Measurements from ENCODE around the gene MSI1.

Gene MSI1

DNA sequence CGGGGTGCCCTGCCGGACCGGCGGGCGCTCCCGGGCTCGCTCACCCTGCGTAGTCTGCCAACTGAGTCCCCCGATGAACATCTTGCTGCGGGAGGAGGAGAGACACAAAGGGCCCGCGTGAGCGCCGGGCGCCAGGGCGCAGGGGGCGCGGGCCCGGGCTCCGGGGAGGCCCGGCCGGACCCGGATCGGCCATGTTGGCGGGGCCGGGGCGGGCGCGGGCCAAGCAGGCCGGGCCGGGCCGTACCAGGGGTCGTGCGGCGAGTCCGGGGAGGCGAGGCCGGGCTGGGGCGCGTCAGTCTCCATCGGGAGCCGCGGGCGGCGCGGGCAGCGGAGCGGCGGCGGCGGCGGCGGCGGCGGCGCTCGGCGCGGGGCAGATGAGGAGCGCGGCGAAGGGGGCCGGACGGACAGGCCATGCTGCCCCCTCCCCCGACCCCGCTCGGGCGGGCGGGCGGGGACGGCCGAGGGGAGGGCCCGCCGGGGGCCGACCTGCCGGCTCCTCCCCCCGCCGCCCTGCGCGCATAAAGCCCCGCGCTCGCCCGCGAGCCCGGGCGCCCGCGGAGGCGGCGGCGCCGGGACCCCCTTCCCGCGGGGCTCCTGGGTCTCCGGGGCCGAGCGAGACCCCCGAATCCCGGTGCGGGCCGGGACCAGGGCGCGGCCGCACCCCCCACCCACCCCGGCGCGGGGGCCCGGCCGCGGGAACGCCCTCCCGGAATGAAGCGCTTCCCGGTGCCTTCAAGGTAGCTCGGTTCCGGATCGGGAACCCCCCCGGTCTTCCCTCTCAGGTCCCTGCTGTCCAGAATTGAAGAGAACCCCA is at the start of gene MSI1:
MSI1 (minus strand) TSS at position 376 of the 814 bp plus-strand sequence; CDS start at position 303, 73 bp downstream.
- no peak for DNase-seq (ENCODE audit: low read depth in 3 of 3, low spot score in 1 of 3)

DNA sequence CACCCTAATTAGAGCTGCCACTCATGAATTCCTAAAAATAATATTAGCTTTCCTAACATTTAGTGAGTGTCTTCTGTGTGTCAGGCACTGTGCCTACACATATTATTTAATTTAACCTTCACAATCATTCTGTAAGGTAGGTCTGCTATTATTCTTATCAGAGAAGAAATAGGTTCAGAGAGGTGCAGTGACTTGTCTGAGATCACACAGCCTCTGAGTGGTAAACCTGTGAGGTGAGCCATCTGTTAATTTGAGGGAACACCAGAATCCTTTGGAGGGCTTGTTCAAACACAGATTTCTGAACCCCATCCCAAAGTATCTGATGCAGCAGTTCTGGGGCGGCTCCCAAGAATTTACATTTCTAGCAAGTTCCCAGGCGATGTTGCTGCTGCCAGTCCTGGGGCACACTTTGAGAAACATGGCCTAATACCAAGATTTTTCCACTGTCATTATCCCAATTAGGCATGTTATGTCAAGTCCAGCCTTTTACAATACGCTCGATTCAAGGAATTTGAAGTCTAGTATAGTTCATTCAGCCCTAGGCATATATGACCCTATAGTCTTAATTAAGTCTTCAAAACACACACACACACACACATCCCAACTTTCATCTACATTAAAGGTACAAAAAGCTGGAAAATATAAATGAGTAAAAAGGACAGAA is 49.1 kb upstream of the MSI1 start:
- DNase-seq (ENCODE audit: low read depth in 3 of 3, low spot score in 1 of 3): no peak

DNA sequence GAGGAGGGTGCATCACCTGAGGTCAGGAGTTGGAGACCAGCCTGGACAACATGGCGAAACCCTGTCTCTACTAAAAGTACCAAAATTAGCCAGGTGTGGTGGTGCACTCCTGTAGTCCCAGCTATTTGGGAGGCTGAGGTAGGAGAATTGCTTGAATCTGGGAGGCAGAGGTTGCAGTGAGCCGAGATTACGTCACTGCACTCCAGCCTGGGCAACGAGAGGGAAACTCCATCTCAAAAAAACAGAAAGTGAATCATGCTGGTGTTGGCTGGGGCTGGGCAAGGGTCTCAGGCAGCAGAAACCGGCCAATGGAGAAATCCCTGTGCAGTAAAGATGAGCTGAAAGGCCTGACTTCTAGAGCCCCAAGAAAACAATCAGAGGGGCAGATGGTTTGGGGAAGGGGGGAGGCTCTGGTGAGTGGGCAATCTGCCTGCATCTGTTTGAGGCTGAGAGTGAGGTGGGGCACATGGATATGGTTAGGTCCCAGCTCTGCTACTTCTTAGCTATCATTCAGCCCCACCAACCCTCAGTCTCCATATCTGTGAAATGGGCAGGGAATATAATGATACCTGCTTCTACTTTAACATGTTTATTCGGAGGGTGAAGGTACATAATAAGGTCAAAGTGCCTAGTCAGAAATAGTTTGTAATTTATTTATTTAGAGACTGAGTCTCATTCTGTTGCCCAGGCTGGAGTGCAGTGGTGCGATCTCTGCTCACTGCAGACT is 47.7 kb upstream of the MSI1 start:
- no peak for DNase-seq (ENCODE audit: low read depth in 3 of 3, low spot score in 1 of 3)

DNA sequence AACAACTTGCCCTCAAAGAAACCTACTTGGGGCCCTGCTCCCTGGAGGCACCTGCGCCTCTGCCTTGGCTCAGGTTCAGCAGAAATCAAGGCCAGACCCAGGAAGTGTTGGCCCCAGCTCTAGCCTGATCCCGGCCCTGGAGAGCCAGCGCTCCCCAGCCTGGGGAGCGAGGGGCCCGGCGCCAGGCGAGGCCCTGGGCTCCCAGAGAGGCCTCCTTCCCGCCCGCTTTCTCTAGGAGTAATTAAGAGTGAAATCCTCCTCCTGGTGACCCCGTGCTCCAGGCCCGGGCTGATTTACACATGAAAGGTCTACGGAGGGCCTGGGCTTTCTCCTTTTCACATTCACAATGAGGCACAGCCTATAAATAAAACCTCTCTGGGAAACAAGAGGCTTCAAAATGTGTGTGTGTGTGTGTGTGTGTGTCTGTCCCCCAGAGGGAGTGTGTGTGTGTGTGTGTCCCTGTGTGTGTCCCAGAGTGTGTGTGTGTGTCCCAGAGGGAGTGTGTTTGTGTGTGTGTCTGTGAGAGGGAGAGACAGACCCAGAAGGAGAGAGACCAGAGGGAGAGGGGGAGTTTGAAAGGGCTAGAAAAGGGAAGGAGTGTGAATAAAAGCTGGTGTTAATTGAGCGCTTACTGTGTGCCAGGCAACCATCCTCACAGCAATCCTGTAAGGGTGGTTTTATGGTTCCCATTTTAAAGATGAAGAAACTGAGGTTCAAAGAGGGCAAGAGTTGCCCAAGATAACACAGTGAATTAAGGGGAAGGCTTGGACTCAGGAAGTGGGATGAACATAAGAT is 45.1 kb upstream of the MSI1 start:
- no peak for DNase-seq (ENCODE audit: low read depth in 3 of 3, low spot score in 1 of 3)

DNA sequence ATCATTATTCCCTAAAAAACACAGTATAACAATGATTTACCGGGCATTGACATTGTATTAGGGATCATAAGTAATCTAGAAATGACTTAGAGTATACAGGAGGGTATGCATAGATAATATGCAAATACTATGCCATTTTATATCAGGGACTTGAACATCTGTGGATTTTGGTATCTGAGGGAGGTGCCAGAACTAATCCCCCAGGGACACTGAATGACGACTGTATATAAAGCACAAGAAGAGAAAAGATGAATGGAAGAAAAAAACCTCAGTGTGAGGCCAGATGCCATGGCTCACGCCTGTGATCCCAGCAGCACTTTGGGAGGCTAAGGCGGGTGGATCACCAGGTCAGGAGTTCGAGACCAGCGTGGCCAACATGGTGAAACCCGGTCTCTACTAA is 43.5 kb upstream of the MSI1 start:
- no peak for DNase-seq (ENCODE audit: low read depth in 3 of 3, low spot score in 1 of 3)

DNA sequence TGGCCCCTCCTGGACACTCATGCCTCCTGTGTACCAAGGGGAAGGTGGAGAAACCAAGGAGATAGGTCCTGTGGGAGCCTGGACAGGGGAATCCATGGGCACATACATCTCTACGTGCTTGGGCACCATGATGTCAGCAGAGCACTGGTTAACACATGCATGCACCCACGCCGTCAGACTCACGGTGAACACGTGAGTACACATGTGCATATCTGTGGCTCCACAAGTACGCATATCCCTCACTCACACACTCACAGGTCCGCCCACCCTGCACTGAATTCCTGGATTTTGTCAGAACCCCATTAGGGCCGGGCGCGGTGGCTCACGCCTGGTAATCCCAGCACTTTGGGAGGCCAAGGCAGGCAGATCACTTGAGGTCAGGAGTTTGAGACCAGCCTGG is 39.8 kb upstream of the MSI1 start:
- no peak for DNase-seq (ENCODE audit: low read depth in 3 of 3, low spot score in 1 of 3)

DNA sequence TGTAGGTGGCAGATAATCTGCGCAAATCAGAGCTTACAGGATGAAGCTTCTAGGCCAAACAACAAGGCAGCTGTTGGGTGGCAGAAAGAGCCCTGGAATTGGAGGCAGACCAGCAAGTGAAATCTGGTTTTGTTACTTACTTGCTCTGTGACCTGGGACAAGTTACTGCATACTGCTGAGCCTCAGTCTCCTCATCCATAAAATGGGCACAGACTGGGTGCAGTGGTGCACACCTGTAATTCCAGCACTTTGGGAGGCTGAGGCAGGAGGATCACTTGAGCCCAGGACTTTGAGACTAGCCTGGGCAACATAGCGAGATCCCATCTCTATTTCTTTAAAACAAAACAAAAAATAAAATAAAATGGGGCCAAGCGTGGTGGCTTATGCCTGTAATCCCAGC is 37.6 kb upstream of the MSI1 start:
- DNase-seq (ENCODE audit: low read depth in 3 of 3, low spot score in 1 of 3): no peak

DNA sequence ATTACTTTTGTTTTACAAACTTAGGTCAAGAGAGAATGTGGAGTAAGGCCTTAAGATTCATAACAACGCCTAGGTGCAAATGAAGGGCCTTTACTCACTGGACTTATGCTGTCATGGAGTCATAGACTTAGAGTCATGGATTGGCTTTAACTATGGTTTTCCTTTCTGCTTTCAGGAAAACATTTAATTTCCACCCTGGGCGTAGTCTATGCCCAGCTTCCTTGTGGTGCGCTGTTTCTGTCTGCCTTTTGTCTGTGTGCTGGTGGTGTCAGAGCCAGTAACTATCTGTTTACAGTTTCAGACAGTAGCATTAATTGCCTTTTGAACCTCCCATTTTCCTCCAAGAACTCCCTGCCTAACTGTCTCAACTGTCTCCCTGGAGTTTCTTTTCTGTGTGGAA is 37.1 kb upstream of the MSI1 start:
- DNase-seq (ENCODE audit: low read depth in 3 of 3, low spot score in 1 of 3): no peak

DNA sequence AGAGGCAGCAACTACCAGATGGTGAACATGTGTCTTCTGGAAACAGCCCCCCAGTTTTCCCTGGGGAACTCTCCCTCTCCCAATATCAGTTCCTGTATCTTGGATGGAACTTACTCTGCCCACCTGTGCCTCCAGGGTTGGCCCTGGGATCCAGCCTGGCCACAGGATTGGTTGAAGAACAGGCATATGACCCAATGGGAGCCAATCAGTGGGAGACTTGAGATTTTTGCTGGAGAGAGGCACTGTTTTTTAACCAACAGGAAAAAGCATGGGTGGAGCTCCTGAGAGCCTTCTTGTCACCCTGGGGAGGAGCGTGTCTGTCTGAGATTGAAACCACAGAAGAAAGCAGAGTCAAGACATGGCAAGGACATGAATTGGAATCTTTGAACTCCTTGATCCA is 35.3 kb upstream of the MSI1 start:
- no peak for DNase-seq (ENCODE audit: low read depth in 3 of 3, low spot score in 1 of 3)

DNA sequence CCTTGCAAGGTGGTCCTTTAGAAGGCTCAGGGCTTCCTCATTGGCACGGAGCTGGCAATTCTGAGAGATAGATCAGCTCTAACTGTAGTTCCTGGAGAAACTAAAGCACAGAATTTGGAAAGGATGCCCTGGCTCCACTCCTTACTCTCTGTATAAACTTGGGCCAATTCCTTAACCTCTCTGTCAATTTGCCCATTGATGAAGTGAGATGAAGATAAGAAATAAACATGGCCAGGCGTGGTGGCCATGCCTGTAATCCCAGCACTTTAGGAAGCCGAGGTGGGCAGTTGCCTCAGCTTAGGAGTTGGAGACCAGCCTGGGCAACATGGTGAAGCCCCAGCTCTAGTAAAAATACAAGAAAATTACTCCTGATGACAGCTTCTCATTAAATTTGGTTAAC is 34.9 kb upstream of the MSI1 start:
- DNase-seq (ENCODE audit: low read depth in 3 of 3, low spot score in 1 of 3): no peak

DNA sequence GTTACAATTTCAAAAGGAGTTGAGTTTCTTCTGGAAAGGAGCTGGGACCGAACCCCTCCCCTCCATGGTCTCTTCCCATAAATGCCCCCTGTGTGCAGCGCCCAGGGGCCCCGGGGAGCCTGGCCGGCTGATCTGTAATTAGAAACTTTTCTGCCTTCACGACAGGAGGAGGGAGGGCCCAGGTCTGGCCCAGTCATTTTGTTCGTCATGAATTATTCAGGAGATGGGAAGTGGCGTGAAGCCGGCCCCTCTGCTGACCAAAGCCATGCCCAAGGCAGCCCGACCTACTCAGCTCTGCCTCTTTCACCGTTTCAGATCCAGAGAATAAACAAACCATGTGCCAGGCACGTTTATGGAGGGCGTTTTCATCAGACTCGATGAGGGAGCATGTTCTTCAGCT is 33.3 kb upstream of the MSI1 start:
- DNase-seq (ENCODE audit: low read depth in 3 of 3, low spot score in 1 of 3): no peak

DNA sequence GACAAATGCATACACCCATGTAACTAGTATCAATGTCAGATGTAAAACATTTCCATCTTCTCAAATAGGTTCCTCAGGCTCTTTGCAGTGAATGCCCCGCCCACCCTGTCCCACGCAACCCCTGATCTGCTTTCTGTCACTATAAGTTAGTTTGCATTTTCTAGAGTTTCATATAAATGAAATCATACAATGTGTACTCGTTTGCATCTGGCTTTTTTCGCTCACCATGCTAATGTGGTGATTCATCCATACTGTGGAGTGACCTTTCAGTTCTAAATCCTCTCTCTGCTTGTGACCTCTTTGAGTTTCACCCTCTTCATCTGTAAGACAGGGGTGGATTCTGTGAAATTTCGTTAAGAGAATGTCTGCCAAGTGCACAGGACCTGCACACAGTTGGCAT is 30.6 kb upstream of the MSI1 start:
- no peak for DNase-seq (ENCODE audit: low read depth in 3 of 3, low spot score in 1 of 3)

DNA sequence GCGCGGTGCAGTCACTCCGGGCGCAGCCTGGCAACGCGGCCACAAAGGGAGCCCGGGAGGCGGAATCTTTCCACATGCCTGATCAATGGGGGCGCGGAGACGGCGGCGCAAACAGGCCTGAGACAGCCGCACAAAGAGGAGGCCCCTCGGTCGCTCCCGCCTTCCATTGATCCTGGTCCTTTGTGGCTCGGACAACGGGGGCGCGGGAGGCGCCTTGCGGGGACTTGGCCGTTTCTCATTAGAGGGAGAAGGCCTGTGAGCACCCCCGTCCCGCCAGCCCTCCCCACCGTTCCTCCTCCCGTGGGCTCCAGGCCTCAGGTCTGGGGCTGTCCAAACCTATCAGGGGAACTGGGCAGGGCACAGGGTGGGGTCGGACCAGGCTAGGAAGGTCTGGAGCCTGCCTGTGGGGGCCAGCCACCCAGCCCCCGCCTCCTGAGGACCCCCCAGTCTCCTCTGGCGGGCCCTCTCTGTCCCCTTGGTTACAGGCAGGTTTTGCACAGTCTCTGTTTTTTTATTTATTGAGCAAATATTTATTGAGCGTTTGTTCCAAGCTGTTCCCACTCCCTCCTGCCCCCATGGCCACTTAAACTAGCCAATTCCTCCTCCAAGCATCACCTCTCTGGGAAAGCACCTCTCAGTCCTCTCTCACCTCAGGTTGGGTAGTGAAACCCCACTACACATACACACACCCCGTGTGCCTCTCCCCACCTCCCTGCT is 29.0 kb upstream of the MSI1 start:
- DNase-seq (ENCODE audit: low read depth in 3 of 3, low spot score in 1 of 3): no peak

DNA sequence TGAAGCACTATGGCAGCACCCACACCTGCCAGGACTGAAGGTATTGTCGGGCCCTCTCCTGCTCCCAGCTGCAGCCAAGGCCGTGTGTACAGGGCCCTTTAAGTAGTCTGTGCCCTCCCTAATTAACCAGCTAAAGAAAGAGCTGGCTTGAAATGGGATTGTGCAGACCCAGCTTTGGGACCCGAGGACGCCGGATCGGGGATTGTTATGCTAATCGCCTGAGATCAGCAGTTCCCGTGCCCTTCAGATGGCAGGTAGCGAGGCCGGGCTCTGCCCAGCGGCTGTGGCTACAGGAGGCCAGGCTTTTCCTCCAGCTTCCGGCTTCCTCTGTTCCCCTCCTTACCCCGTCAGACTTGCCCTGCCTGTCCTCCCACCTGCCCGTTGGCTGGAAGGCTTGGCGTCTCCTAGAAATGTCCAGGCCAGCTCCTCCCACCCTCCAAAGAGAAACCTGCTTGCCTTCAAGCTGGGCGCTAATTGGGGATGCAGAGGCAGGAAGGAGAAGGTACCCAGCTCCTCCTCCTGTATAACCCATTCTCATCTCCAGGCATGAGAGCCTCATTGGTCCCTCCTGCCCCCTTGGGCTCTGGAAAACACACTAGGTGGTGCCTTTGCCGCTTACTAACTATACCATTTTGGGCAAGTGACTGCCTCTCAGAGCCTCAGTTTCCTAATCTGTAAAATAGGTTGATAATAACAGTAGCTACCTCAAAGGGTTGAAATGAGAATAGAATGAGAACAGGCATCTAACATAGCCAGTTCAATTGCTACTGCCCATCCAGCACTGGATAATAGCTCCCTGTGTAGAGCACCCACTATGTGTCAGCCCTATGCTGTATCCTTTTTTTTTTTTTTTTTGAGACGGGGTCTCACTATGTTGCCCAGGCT is 25.8 kb upstream of the MSI1 start:
- DNase-seq (ENCODE audit: low read depth in 3 of 3, low spot score in 1 of 3): no peak

DNA sequence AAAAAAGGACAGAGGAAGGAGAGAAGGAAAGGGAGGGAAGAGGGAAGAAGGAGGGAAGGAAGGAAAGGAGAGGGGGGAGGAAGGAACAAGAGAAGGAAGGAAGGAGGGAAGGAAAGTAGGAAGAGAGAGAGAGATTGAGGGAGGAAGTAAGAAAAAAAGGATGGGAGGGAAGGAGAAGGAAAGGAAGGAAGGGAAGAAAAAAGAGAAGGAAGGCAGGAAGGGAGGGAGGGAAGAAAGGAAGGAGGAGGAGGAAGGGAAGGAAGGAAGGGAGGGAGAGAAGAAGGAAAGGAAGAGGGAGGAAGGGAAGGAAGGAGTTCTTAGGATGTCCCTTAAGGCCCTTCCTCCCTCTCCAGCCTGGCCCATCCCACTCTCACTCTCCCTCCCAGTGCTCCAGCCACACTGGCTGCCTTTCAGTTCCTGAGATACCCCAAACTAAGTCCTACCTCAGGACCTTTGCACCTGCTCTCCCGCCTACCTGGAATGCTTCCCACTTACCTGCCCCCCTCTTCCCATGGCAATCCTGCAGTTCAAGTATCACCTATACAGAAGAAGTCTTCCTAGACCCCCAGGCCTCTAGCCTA is 21.7 kb upstream of the MSI1 start:
- no peak for DNase-seq (ENCODE audit: low read depth in 3 of 3, low spot score in 1 of 3)

DNA sequence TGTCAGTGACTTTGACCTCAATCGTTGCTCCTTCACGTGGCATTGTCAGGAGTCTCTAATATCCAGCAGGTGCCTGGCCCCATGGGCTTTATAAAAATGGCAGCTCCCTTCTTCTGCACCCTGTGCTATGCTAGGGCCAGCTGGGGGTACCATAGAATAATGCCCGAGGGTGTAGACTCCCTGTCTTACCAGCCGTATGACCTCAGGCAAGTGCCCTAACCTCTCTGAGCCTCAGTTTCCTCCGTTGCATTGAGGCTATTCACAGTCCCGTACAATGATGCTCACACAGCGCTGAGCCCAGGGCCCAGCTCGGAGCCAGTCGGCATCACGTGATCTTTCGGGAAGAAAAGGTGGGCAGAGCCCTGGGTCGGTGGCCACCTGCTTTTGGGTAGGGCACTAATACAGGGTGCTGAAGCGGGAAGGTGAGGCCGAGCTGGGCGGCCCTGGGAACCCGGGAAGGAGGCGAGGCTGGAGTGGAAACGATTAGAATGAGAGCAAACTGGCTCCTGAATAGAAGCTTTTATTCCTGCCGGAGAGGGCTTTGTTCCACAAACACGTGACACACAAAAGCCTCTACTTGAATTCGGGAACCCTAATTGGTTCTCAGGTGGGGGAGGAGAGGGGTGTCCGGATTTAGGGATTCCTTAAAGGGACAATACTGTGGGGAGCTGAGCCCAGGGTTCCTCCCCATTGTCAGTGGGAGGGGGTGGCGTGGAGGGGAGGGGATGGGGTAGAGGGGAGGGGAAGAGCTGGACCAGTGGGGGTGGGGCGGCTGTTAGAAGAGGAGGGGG is 19.9 kb upstream of the MSI1 start:
- DNase-seq (ENCODE audit: low read depth in 3 of 3, low spot score in 1 of 3): no peak

DNA sequence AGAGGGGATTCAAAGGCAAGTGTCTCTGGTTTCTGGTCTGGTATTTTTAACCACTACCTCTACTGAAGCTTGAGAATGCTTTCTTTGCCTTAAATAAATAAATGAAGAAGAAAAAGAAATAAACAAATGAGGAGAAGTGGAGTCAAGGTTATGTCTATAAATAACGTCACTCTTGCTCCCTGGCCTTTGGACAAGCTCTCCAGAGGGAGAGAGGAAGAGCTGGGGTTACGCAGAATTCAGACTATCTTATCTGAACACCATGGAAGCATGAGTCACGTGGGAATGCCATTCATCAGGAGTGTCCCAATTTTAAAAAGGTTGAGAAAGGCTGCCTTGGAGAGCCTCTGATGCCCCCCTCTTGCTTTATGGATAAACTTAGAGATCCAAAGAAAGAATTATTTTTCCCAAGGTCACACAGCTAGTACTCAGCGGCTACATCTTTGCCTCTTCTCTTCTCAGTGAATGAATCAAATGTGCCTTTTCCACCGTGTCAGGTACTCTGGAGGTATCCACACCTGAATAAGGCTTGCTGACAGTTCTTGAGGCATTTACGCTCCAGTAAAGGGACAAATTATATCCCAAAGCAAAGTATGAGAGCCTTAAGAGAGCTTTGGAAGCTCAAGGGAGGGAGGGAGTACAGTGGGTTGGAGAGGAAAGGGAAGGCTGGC is 12.9 kb upstream of the MSI1 start:
- no peak for DNase-seq (ENCODE audit: low read depth in 3 of 3, low spot score in 1 of 3)

DNA sequence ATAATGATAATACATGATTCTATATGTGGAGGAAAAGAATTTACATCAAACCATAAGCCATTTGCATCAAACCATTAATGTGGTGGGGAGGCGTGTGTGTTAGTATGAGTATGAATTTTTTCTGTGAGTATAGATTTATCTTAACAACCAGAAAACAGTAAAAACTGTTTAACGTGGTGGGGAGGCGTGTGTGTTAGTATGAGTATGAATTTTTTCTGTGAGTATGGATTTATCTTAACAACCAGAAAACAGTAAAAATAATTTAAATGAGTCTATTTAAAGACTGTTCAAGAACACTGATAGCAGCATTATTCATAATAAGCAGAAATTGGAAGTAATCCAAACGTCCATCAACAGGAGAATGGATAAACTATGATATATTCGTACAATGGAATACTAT is 9.1 kb upstream of the MSI1 start:
- DNase-seq (ENCODE audit: low read depth in 3 of 3, low spot score in 1 of 3): no peak

All from stimulated activated CD4-positive, alpha-beta T cell treated with anti-CD3 and anti-CD28 coated beads, TNF-alpha, amount 100 ng/mL, for 1 hour (primary cell).